ENCODE measurements around the gene LGALS4.
"Not testable (repeated sequence)": the region's sequence is repeated elsewhere in the genome, so short reads cannot be mapped to it uniquely, and the experiment has no call there.

Gene LGALS4

GRCh38 chr19:38821230-38821825 is 8.6 kb upstream of the LGALS4 start:
- not testable (repeated sequence) for DNase-seq (ENCODE audit: low read depth in 2 of 2)

- no peak for DNase-seq (ENCODE audit: low read depth in 2 of 2)
These were observed 6.6 kb upstream of the LGALS4 start for GRCh38 chr19:38819231-38819920.

GRCh38 chr19:38817081-38817480 is 4.3 kb upstream of the LGALS4 start:
- DNase-seq (ENCODE audit: low read depth in 2 of 2), result no peak

- no peak for DNase-seq (ENCODE audit: low read depth in 2 of 2)
These were observed 3.5 kb upstream of the LGALS4 start for GRCh38 chr19:38816131-38816750.

GRCh38 chr19:38815059-38816001 is 2.6 kb upstream of the LGALS4 start:
- DNase-seq (ENCODE audit: low read depth in 2 of 2), result no peak

- DNase-seq (ENCODE audit: low read depth in 2 of 2), result not testable (repeated sequence)
These were observed 1.2 kb upstream of the LGALS4 start for GRCh38 chr19:38813932-38814331.

GRCh38 chr19:38813323-38813722 is 578 bp upstream of the LGALS4 start:
- no peak for DNase-seq (ENCODE audit: low read depth in 2 of 2)

- DNase-seq (ENCODE audit: low read depth in 2 of 2), result no peak
These were observed 520 bp downstream of the LGALS4 start for GRCh38 chr19:38812009-38812840.

- DNase-seq (ENCODE audit: low read depth in 2 of 2), result no peak
These were observed 3.0 kb downstream of the LGALS4 start for GRCh38 chr19:38809592-38810252.

- no peak for DNase-seq (ENCODE audit: low read depth in 2 of 2)
These were observed 4.0 kb downstream of the LGALS4 start for GRCh38 chr19:38808741-38809140.

GRCh38 chr19:38807374-38808098 is 5.2 kb downstream of the LGALS4 start:
- DNase-seq (ENCODE audit: low read depth in 2 of 2), result not testable (repeated sequence)

GRCh38 chr19:38806371-38806770 is 6.4 kb downstream of the LGALS4 start:
- DNase-seq (ENCODE audit: low read depth in 2 of 2), result no peak

GRCh38 chr19:38805180-38805579 is 7.6 kb downstream of the LGALS4 start:
- DNase-seq (ENCODE audit: low read depth in 2 of 2), result no peak

GRCh38 chr19:38803543-38803942 is 9.2 kb downstream of the LGALS4 start:
- DNase-seq (ENCODE audit: low read depth in 2 of 2), result no peak

- no peak for DNase-seq (ENCODE audit: low read depth in 2 of 2)
These were observed 11.2 kb downstream of the LGALS4 start for GRCh38 chr19:38801359-38802095.

- no peak for DNase-seq (ENCODE audit: low read depth in 2 of 2)
These were observed 12.0 kb downstream of the LGALS4 start for GRCh38 chr19:38800577-38801347.

GRCh38 chr19:38799104-38799503 is 13.6 kb downstream of the LGALS4 start:
- DNase-seq (ENCODE audit: low read depth in 2 of 2), result no peak

GRCh38 chr19:38797781-38798180 is 15.0 kb downstream of the LGALS4 start:
- DNase-seq (ENCODE audit: low read depth in 2 of 2), result not testable (repeated sequence)

Measured in stimulated activated CD4-positive, alpha-beta T cell treated with anti-CD3 and anti-CD28 coated beads, Interleukin-4, amount 100 ng/mL, for 48 hours (primary cell).